KMS-11 (cell line): ENCODE results near the gene CEP170B.
A peak's percentile ranks its signal among the peaks of the same experiment; 100 is the strongest.
"Not testable (repeated sequence)": the region's sequence is repeated elsewhere in the genome, so short reads cannot be mapped to it uniquely, and the experiment has no call there.

Experiments used
- H2AFZ ChIP-seq: fragments of 200-600 bp; sonication (generic); 2 replicates; pipeline ENCODE4 v1.6.1; 2016; ENCODE audit warnings: antibody characterized with exemption, mixed run types, low read depth
- H3K27ac ChIP-seq: fragments of 200-600 bp; sonication (generic); 2 replicates; pipeline ENCODE4 v1.6.1; 2016; ENCODE audit warnings: mild to moderate bottlenecking, mixed run types
- H3K27me3 ChIP-seq: fragments of 200-600 bp; sonication (generic); 2 replicates; pipeline ENCODE4 v1.6.1; 2017; ENCODE audit warnings: mild to moderate bottlenecking, low read depth, mixed run types, moderate library complexity; ENCODE audit not compliant: insufficient read depth
- H3K36me3 ChIP-seq: fragments of 200-600 bp; sonication (generic); 2 replicates; pipeline ENCODE4 v1.6.1; 2017; ENCODE audit warnings: mild to moderate bottlenecking, mixed run types; ENCODE audit not compliant: insufficient read depth
- H3K4me1 ChIP-seq: fragments of 200-600 bp; sonication (generic); 2 replicates; pipeline ENCODE4 v1.6.1; 2016; ENCODE audit warnings: mild to moderate bottlenecking, low read depth, mixed run types; ENCODE audit not compliant: poor library complexity, severe bottlenecking
- H3K4me2 ChIP-seq: fragments of 200-600 bp; sonication (generic); 2 replicates; pipeline ENCODE4 v1.7.0; 2016; ENCODE audit warnings: mild to moderate bottlenecking, mixed run types
- H3K4me3 ChIP-seq: fragments of 200-600 bp; sonication (generic); IDR thresholded peaks from 2 replicates; pipeline ENCODE4 v1.6.1; 2017; ENCODE audit warnings: low read depth, low read length, mixed read lengths; ENCODE audit not compliant: insufficient read depth
- H3K79me2 ChIP-seq: fragments of 200-600 bp; sonication (generic); 2 replicates; pipeline ENCODE4 v1.6.1; 2016; ENCODE audit warnings: low read depth, mixed run types; ENCODE audit not compliant: insufficient read depth
- H3K9ac ChIP-seq: fragments of 200-600 bp; sonication (generic); 2 replicates; pipeline ENCODE4 v1.6.1; 2016; ENCODE audit warnings: mild to moderate bottlenecking, mixed run types
- H4K20me1 ChIP-seq: fragments of 200-600 bp; sonication (generic); 2 replicates; pipeline ENCODE4 v1.6.1; 2016; ENCODE audit warnings: mild to moderate bottlenecking, mixed run types; ENCODE audit not compliant: insufficient read depth
- CTCF ChIP-seq: fragments of 200-600 bp; sonication (generic); conservative IDR thresholded peaks from 2 replicates; pipeline ENCODE4 v1.6.1; 2017; ENCODE audit warnings: low read depth, mild to moderate bottlenecking, antibody characterized with exemption, low read length, moderate library complexity, mixed read lengths

CEP170B gene

GRCh38 chr14:104899781-104900180 lies 34.7 kb downstream of the CEP170B start:
- Histone ChIP-seq H3K27me3 (no peaks in the 10 kb centered on the region), H3K36me3 (no peaks in the 10 kb centered on the region), H2AFZ (no peak overlapping the region), H3K4me1 (peaks cover 75% of the 10 kb centered on the region), H3K79me2 (no peaks in the 10 kb centered on the region), H3K9ac (no peak overlapping the region), H3K4me3 (no peak overlapping the region), H4K20me1 (no peaks in the 10 kb centered on the region), H3K4me2 (peak overlapping the region; percentile 84; the same call in 1 of the 2 replicates), H3K27ac (no peak overlapping the region)
- no peak for TF ChIP-seq CTCF

- Histone ChIP-seq H3K36me3 (no peaks in the 10 kb centered on the region), H3K27me3 (no peaks in the 10 kb centered on the region), H4K20me1 (no peaks in the 10 kb centered on the region), H3K4me2 (peak overlapping the region; percentile 84), H3K27ac (peak overlapping the region; percentile 56), H3K9ac (peak overlapping the region; percentile 13; the same call in 1 of the 2 replicates), H2AFZ (no peak overlapping the region), H3K4me3 (no peak overlapping the region), H3K4me1 (peaks cover 65% of the 10 kb centered on the region), H3K79me2 (no peaks in the 10 kb centered on the region)
- no peak for TF ChIP-seq CTCF
Observed at GRCh38 chr14:104900639-104901512, 35.8 kb downstream of the CEP170B start.

GRCh38 chr14:104903990-104904389 lies 38.9 kb downstream of the CEP170B start:
- Histone ChIP-seq H3K79me2 (no peaks in the 10 kb centered on the region), H3K4me3 (no peak overlapping the region), H3K36me3 (no peaks in the 10 kb centered on the region), H3K27me3 (no peaks in the 10 kb centered on the region), H3K4me1 (peaks cover 59% of the 10 kb centered on the region), H2AFZ (no peak overlapping the region), H4K20me1 (no peaks in the 10 kb centered on the region), H3K27ac (no peak overlapping the region), H3K9ac (no peak overlapping the region), H3K4me2 (no peak overlapping the region)
- no peak for TF ChIP-seq CTCF

GRCh38 chr14:104904650-104905578 lies 39.8 kb downstream of the CEP170B start:
- H3K4me1 ChIP-seq = peaks cover 58% of the 10 kb centered on the region
- not testable (repeated sequence) for H3K9ac ChIP-seq, H3K4me2 ChIP-seq, H3K36me3 ChIP-seq, H3K27ac ChIP-seq, H3K27me3 ChIP-seq, H2AFZ ChIP-seq, H3K79me2 ChIP-seq, H3K4me3 ChIP-seq, H4K20me1 ChIP-seq

- H3K4me3 ChIP-seq, H2AFZ ChIP-seq, H3K4me2 ChIP-seq, H3K79me2 ChIP-seq, H3K36me3 ChIP-seq, H3K27me3 ChIP-seq, H3K27ac ChIP-seq, H4K20me1 ChIP-seq, H3K9ac ChIP-seq: not testable (repeated sequence)
- peaks cover 53% of the 10 kb centered on the region for H3K4me1 ChIP-seq
Observed at GRCh38 chr14:104905579-104905933, 40.5 kb downstream of the CEP170B start.
